ENCODE measurements around the gene CTNNA2. TPM values are rescaled to one million over a fixed set of nuclear protein-coding genes. Genes with fewer than 3 reads are reported as not detected.

The CTNNA2 gene
- total RNA-seq, 6 experiments from 2014 or later = 0.44 TPM; not detected in 5

GRCh38 chr2:79793006-79793405, 280.2 kb downstream of the CTNNA2 start:
- H3K4me3 ChIP-seq = no peak overlapping the region
- ATAC-seq = no peak
- TF ChIP-seq POLR2A (IDR thresholded peaks at IDR 0.05) (no peak), CTCF (IDR thresholded peaks at IDR 0.05) (no peak)
- H3K9me3 ChIP-seq = no peaks in the 10 kb centered on the region
- H3K27ac ChIP-seq = no peak overlapping the region
- no peaks in the 10 kb centered on the region for H3K27me3 ChIP-seq
- DNase-seq = no peak
- no CpG with 5 or more reads among the region's 3 CpGs for WGBS (ENCODE audit: insufficient coverage, low coverage, low lambda C conversion rate, missing lambda C conversion rate)
- no peaks in the 10 kb centered on the region for H3K36me3 ChIP-seq
- intact Hi-C loops (cut with DNase I) = no loop called here
- no peaks in the 10 kb centered on the region for H3K4me1 ChIP-seq

- DNase-seq (no peak), ATAC-seq (no peak)
- intact Hi-C loops (cut with DNase I) = no loop called here
- TF ChIP-seq CTCF (IDR thresholded peaks at IDR 0.05) = no peak
- TF ChIP-seq POLR2A (IDR thresholded peaks at IDR 0.05) = no peak
- H3K27ac ChIP-seq = no peak overlapping the region
- no peak overlapping the region for H3K4me3 ChIP-seq
- H3K9me3 ChIP-seq = no peaks in the 10 kb centered on the region
- no peaks in the 10 kb centered on the region for H3K27me3 ChIP-seq
- H3K4me1 ChIP-seq = no peaks in the 10 kb centered on the region
- WGBS (ENCODE audit: insufficient coverage, low coverage, low lambda C conversion rate, missing lambda C conversion rate) = 53% methylated on average over 2 of the region's 2 CpGs
- H3K36me3 ChIP-seq = no peaks in the 10 kb centered on the region
Observed at GRCh38 chr2:79796641-79797040, 283.8 kb downstream of the CTNNA2 start.

GRCh38 chr2:79798776-79799175, 285.9 kb downstream of the CTNNA2 start:
- Histone ChIP-seq H3K4me3 (no peak overlapping the region), H3K9me3 (no peaks in the 10 kb centered on the region), H3K36me3 (no peaks in the 10 kb centered on the region), H3K27me3 (no peaks in the 10 kb centered on the region), H3K27ac (no peak overlapping the region), H3K4me1 (no peaks in the 10 kb centered on the region)
- ATAC-seq (no peak), DNase-seq (no peak)
- intact Hi-C loops (cut with DNase I) = no loop called here
- WGBS (ENCODE audit: insufficient coverage, low coverage, low lambda C conversion rate, missing lambda C conversion rate) = 43% methylated on average over 3 of the region's 3 CpGs
- TF ChIP-seq POLR2A (IDR thresholded peaks at IDR 0.05) (no peak), CTCF (IDR thresholded peaks at IDR 0.05) (no peak)

GRCh38 chr2:79799729-79800128, 286.9 kb downstream of the CTNNA2 start:
- H3K36me3 ChIP-seq = no peaks in the 10 kb centered on the region
- H3K4me1 ChIP-seq = no peaks in the 10 kb centered on the region
- H3K4me3 ChIP-seq = no peak overlapping the region
- H3K27ac ChIP-seq = no peak overlapping the region
- TF ChIP-seq POLR2A (IDR thresholded peaks at IDR 0.05) (no peak), CTCF (IDR thresholded peaks at IDR 0.05) (no peak)
- no peak for DNase-seq
- no peaks in the 10 kb centered on the region for H3K9me3 ChIP-seq
- intact Hi-C loops (cut with DNase I) = no loop called here
- no peak for ATAC-seq
- no peaks in the 10 kb centered on the region for H3K27me3 ChIP-seq

GRCh38 chr2:79801082-79801481, 288.2 kb downstream of the CTNNA2 start:
- 20% methylated on average over 3 of the region's 3 CpGs for WGBS (ENCODE audit: insufficient coverage, low coverage, low lambda C conversion rate, missing lambda C conversion rate)
- H3K4me1 ChIP-seq = no peaks in the 10 kb centered on the region

More at GRCh38 chr2:79801082-79801481, 288.2 kb downstream of the CTNNA2 start:
- no peaks in the 10 kb centered on the region for H3K9me3 ChIP-seq
- TF ChIP-seq POLR2A (IDR thresholded peaks at IDR 0.05) (no peak), CTCF (IDR thresholded peaks at IDR 0.05) (no peak)
- DNase-seq (no peak), ATAC-seq (no peak)
- H3K27me3 ChIP-seq = no peaks in the 10 kb centered on the region
- no peak overlapping the region for H3K27ac ChIP-seq
- intact Hi-C loops (cut with DNase I) = no loop called here
- no peak overlapping the region for H3K4me3 ChIP-seq
- H3K36me3 ChIP-seq = no peaks in the 10 kb centered on the region

Measured in right lobe of liver (tissue), 6 donors.